OCI-LY7 (cell line): Measurements from ENCODE around the gene ARHGAP21.

Experiments used
- CTCF ChIP-seq: fragments of 200-600 bp; sonication (generic); conservative IDR thresholded peaks from 2 replicates; pipeline ENCODE4 v1.5.1; 2014; ENCODE audit warnings: mild to moderate bottlenecking, antibody characterized with exemption, low read length, moderate library complexity, mixed read lengths
- EZH2phosphoT487 ChIP-seq: fragments of 200-600 bp; sonication (generic); IDR thresholded peaks from 2 replicates; pipeline ENCODE4 v1.6.1; 2018; ENCODE audit warnings: low read depth, borderline replicate concordance, mild to moderate bottlenecking, mixed run types, antibody characterized with exemption, low read length, moderate library complexity, mixed read lengths

GRCh38 chr10:24750695-24751094 lies 27.0 kb upstream of the ARHGAP21 start:
- TF ChIP-seq CTCF = no peak
- TF ChIP-seq EZH2phosphoT487 = no peak
